ENCODE results near the gene CNTLN.

GRCh38 chr9:17134396-17135294, at the start of gene CNTLN:
- no peak for TF ChIP-seq ZNF134 (CRISPR knock-in tag; conservative IDR thresholded peaks at IDR 0.05)
- no peak for TF ChIP-seq CTCF (IDR thresholded peaks at IDR 0.05 in 2 of 3, conservative IDR thresholded peaks at IDR 0.05 in 1 of 3; ENCODE audit: insufficient read depth in 2 of 3, low read depth in 1 of 3, low read length in 3 of 3)
- TF ChIP-seq JUND (IDR thresholded peaks at IDR 0.05; ENCODE audit: borderline replicate concordance, low read depth, low read length), result no peak
- no peak for TF ChIP-seq JUND (tag; IDR thresholded peaks at IDR 0.05; ENCODE audit: borderline replicate concordance, low read depth, low read length)
- no peak for TF ChIP-seq POLR2A (conservative IDR thresholded peaks at IDR 0.05)
- no peak for TF ChIP-seq MED1 (CRISPR knock-in tag; IDR thresholded peaks at IDR 0.05; ENCODE audit: borderline replicate concordance)
- no peak for TF ChIP-seq KLF13 (tag; IDR thresholded peaks at IDR 0.05; ENCODE audit: borderline replicate concordance, low read depth)
- no peak for TF ChIP-seq SMAD3 (CRISPR knock-in tag; conservative IDR thresholded peaks at IDR 0.05)
- no peak for TF ChIP-seq KLF10 (CRISPR knock-in tag; IDR thresholded peaks at IDR 0.05)
- no peak for TF ChIP-seq NCOA2 (IDR thresholded peaks at IDR 0.05; ENCODE audit: partially characterized antibody in 2 of 2)
- TF ChIP-seq MAFK (IDR thresholded peaks at IDR 0.05; ENCODE audit: low read length), result no peak
- TF ChIP-seq FOXM1 (IDR thresholded peaks at IDR 0.05; ENCODE audit: low read depth), result no peak
- TF ChIP-seq FOXM1 (CRISPR knock-in tag; IDR thresholded peaks at IDR 0.05; ENCODE audit: low read depth), result no peak
